HG02571 (cell line): ENCODE measurements around the gene PHTF1.
"Not testable (repeated sequence)": the region's sequence is repeated elsewhere in the genome, so short reads cannot be mapped to it uniquely, and the experiment has no call there.

ENCODE experiments used
- ATAC-seq: cut with Tn5 transposase; IDR thresholded peaks from one replicate; pipeline ENCODE4 v1.9.1; 2021; ENCODE audit warnings: mild to moderate bottlenecking, moderate library complexity; ENCODE audit not compliant: unreplicated experiment

Gene PHTF1

GRCh38 chr1:113779542-113779941 lies 20.3 kb upstream of the PHTF1 start:
- no peak for ATAC-seq

- no peak for ATAC-seq
Observed at GRCh38 chr1:113777561-113777960, 18.3 kb upstream of the PHTF1 start.

DNA sequence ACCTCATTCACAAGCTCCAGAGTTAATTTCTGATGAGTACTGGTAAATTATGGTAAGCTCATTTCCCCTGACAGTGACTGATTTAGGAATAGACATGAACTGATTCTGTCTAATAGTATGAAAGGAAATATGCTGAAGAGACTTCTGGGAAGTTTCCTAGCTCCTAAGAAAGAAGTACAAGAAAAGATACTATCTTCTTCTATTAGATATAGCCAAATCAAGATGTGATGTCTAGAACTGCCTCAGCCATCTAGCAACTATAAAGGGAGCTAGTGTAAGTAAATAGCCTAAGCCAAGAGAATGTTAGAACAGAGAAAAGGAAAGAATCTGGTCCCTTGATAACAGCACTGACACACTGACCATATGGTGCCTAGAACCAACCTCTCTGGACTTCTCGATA lies 10.7 kb upstream of the PHTF1 start:
- ATAC-seq = no peak

- no peak for ATAC-seq
Observed at GRCh38 chr1:113769601-113769970, 10.3 kb upstream of the PHTF1 start.

DNA sequence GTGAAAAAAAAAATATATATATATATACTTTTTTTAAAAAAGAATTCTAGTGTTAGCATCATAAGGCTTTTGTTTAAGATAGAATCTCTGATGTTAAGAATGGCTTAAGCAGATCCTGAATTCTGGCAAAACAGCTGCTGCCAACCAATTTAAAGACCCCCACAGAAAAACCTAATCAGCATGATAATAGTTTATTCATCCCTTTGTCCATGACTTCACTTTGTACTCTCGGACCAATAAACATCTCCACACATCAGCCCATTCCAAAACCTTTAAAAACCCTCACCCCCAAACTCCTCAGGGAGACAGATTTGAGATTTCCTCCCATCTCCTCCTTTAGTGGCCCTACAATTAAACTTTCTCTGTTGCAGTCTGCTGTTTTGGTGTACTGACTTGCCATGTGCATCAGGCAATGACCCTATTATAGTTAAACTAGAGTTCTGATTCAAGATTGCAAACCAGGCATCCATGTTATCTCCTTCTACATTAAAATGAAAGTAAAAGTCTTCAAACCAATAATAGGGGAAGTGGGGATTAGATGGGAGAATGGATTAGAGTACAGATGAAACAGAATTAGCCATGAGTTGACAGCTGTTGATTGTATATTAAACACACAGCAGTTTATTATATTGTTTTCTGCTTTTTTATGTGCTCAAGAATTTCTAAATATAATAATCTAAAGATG lies 9.8 kb upstream of the PHTF1 start:
- no peak for ATAC-seq

GRCh38 chr1:113765306-113766230 lies 6.3 kb upstream of the PHTF1 start:
- no peak for ATAC-seq

DNA sequence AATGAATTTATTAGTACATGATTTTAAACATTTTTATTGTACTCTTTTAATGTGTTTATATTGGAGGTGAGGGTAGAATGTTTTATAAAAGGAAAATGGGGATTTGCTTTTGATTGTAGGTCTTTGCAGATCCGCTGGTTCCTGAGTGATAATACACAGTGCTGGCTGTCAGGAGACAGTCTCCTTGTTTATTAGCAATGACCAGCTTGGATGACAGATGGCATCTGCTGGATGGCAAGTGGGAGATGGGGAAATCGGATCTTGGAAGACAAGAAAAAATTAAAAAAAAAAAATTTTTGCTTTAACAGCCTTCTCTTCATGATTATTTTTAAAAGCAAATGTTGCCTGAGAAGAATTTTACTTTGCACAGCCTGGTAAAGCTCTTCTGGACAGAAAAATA lies 4.4 kb upstream of the PHTF1 start:
- ATAC-seq = no peak

- ATAC-seq = no peak
Observed at GRCh38 chr1:113761937-113762336, 2.7 kb upstream of the PHTF1 start.

GRCh38 chr1:113760102-113761080 lies 1.1 kb upstream of the PHTF1 start:
- ATAC-seq = no peak

- ATAC-seq = peak; percentile 59
Observed at GRCh38 chr1:113758631-113759332, 504 bp downstream of the PHTF1 start.

- ATAC-seq = no peak
Observed at GRCh38 chr1:113756461-113756860, 2.8 kb downstream of the PHTF1 start.

- not testable (repeated sequence) for ATAC-seq
Observed at GRCh38 chr1:113753333-113753732, 6.0 kb downstream of the PHTF1 start.

DNA sequence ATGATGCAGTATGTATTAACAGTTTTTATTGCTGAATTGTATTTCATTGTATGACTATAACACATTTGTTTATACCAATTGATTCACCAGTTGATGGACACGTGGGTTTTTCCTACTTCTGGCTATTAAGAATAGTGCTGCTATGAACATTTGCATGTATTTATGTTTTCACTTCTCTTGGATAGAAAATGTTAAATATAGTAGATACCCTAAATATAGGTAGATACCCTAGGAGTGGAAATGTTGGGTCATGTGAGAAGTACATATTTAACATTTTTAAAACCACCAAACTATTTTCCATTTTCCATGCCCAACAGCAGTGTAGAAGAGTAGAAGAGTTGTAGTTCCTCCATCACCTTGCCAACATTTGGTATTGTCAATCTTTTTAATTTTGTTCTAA lies 7.8 kb downstream of the PHTF1 start:
- no peak for ATAC-seq

DNA sequence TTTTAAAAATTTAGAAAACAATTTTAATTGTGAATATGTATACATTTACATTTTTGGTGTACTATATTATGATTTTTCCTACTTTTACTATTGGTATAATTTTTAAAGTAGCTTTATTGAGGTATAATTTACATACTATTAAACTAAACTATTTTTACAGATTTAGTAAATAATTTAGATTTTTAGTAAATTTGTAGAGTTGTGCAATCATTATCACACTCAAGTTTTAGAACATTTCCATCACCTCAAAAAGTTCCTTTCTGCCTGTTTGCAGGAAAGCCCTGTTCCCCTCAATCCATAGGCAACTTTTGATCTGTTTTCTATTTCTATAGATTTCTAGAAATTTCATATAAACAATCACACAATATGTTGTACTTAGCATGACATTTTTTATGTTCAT lies 8.2 kb downstream of the PHTF1 start:
- ATAC-seq = no peak

DNA sequence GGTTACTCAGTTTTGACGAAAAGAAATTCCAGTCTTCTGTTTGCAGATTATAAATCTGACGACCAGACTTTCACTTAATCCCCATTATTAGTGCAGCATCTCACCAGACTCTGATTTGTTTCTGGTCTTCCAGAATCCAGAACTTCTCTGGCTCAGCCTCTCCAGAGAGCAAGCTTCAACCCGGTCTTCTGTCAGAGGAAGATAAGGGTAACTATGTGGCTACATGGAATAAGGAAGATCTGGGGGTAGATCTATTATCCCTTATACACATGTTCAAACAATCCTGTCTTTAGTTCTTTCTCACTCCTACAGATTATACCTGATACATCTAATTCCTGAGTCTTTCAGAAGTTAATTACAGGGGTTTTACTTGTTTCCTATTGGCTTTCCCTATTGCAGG lies 9.9 kb downstream of the PHTF1 start:
- no peak for ATAC-seq

- no peak for ATAC-seq
Observed at GRCh38 chr1:113747376-113747775, 11.9 kb downstream of the PHTF1 start.

DNA sequence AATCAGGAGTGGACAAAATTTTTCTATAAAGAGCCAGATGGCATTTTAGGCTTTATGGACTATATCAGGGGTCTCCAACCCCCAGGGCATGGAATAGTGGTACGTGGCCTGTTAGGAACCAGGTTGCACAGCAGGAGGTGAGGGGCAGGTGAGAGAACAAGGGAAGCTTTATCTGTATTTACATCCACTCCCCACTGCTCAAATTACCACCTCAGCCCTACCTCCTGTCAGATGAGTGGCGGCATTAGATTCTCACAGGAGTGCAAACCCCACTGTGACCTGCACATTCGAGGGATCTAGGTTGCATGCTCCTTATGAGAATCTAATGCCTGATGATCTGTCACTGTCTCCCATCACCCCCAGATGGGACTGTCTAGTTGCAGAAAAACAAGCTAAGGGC lies 13.9 kb downstream of the PHTF1 start:
- no peak for ATAC-seq

- no peak for ATAC-seq
Observed at GRCh38 chr1:113744114-113744513, 15.2 kb downstream of the PHTF1 start.

GRCh38 chr1:113742515-113742914 lies 16.8 kb downstream of the PHTF1 start:
- no peak for ATAC-seq

DNA sequence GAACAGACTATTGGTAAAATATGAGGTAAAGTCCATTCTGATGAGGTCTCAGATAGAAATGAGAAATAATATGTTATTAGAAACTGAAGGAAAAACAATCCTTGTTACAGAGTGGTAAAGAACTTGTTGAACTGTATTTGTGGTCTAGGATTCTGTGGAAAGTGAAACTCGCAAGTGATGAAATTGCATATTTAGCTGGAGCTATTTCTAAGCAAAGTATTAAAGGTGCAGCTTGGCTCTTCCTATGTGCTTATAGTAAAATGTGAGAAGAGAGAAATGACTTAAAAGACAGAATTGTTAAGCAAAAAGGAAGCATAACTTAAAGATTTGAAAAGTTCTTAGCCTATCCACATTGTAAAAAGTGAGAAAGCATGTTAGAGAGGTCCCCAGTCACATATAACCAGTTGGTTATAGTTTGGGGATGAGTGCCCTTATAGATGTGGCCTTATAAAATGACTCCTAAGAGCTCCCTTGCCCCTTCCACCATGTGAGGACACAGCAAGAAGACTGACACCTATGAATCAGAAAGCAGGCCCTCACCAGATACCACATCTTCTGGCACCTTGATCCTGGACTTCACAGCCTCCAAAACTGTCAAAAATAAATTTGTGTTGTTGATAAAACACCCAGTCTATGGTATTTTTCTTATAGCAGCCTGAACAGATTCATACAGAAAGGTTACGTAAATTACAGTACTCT lies 24.8 kb downstream of the PHTF1 start:
- ATAC-seq = no peak
